LNCAP (cell line): ENCODE measurements around the gene PCDHB16.

Experiments used
- TF ChIP-seq, protein P1 (sequence below): fragments of 450-650 bp; IDR thresholded peaks from 2 replicates; pipeline ENCODE4 v1.5.1; 2017; ENCODE audit warnings: mild to moderate bottlenecking

PCDHB16 gene

DNA sequence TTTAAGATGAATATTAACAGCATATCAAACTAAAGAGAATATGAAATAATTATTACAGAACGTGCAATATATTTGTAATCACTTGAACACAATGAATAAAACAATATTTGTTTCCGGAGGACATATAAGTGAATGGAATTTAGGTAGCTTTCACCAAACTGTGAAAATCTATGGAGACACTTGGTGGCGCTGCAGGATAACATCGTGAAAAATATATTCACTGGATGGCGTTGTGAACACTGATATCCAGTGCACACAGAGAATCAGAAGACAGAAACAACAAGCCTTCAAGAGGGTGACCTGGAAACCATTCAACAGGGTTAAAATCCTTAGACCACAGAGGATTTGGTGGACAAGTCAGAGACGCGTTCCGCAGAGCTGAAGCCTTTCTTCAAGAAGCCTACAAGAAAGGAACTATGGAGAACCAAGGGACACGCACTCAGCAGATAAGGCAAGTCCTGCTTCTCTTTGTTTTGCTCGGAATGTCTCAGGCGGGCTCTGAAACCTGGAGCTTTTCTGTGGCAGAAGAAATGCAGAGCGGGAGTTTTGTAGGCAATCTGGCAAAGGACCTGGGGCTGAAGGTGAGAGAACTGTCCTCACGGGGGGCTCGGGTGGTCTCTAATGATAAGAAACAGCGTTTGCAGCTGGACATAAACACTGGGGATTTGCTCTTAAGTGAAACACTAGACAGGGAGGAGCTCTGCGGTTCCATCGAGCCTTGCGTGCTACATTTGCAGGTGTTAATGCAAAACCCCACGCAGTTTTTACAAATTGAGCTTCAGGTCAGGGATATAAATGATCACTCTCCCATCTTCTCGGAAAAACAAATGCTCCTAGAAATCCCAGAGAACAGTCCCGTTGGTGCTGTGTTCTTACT is 17.4 kb downstream of the PCDHB16 start, which contains the start of gene PCDHB11:
Gene PCDHB11, plus strand, starts transcription at position 269 of the 877 bp plus-strand sequence. Its CDS starts 148 bp downstream, at position 417.
- TF ChIP-seq, protein P1, sequence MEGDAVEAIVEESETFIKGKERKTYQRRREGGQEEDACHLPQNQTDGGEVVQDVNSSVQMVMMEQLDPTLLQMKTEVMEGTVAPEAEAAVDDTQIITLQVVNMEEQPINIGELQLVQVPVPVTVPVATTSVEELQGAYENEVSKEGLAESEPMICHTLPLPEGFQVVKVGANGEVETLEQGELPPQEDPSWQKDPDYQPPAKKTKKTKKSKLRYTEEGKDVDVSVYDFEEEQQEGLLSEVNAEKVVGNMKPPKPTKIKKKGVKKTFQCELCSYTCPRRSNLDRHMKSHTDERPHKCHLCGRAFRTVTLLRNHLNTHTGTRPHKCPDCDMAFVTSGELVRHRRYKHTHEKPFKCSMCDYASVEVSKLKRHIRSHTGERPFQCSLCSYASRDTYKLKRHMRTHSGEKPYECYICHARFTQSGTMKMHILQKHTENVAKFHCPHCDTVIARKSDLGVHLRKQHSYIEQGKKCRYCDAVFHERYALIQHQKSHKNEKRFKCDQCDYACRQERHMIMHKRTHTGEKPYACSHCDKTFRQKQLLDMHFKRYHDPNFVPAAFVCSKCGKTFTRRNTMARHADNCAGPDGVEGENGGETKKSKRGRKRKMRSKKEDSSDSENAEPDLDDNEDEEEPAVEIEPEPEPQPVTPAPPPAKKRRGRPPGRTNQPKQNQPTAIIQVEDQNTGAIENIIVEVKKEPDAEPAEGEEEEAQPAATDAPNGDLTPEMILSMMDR: peak; percentile 64

DNA sequence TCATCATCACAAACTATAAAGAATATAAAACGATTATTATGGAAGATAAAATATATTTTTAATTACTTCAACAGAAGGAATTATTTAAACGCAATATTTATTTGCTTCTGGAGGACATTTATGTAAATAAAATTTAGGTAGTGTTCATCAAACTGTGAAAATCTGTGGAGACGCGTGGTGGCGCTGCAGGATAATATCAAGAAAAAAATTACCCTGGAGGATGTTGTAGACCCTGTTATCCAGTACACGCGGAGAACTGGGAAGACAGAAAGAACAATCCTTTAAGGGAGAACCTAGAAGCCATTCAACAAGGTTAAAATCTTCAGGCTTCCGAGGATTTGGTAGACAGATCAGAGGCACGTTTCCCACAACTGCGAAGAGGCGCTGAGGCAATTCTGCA is 26.3 kb downstream of the PCDHB16 start, which contains the start of gene PCDHB12:
Gene PCDHB12, plus strand, starts transcription at position 242 of the 400 bp plus-strand sequence. CDS start 189 bp downstream, outside the sequence.
- TF ChIP-seq, protein P1: peak; percentile 61

DNA sequence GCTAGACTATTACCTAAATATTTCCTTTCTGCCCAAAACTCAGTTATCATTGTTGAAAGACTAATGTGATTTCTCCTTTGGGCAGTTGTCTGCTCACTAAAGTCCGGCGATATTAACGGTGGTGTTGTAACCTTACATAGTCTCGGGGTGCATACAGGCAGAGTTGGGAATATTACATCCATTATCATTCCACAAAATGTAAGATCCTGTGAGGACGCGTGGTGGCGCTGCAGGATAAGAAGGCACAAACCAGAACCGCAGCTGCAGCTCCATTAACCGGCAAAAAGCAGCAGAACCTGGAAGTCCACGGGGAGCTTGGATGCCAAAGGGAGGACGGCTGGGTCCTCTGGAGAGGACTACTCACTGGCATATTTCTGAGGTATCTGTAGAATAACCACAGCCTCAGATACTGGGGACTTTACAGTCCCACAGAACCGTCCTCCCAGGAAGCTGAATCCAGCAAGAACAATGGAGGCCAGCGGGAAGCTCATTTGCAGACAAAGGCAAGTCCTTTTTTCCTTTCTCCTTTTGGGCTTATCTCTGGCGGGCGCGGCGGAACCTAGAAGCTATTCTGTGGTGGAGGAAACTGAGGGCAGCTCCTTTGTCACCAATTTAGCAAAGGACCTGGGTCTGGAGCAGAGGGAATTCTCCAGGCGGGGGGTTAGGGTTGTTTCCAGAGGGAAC is 31.6 kb downstream of the PCDHB16 start, which contains the start of gene PCDHB13:
Gene PCDHB13, plus strand, starts transcription at position 264 of the 684 bp plus-strand sequence. Its CDS starts 205 bp downstream, at position 469.
- TF ChIP-seq, protein P1: peak; percentile 57

DNA sequence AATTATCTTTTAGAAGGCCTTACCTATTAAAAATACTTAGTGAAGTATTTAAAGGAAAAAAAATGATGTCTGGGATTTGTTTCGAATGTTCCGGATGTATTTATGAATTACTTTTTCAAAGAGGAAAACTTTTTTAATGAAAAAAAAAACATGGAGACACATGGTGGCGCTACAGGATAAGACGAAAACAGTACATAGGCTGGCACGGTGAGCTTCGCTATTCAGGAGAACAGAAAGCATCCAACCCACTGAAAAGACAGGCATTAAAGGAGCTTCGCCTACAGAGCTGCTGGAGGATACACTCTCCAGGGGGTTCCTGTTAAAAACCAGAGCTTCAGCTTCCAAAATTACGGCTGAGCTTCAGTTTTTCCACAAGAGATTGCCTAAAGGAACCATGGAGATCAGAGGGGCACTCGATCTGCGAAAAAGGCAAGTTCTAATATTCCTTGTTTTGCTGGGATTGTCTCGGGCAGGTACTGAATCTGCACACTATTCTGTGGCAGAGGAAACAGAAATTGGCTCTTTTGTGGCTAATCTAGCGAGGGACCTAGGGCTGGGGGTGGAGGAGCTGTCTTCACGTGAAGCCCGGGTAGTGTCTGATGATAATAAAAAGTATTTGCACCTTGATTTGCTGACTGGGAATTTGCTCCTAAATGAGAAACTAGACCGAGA is 41.1 kb downstream of the PCDHB16 start, which contains the start of gene PCDHB14:
Gene PCDHB14, plus strand, starts transcription at position 232 of the 672 bp plus-strand sequence. Its CDS starts 163 bp downstream, at position 395.
- TF ChIP-seq, protein P1: peak; percentile 42; the same call in 1 of the 2 replicates

DNA sequence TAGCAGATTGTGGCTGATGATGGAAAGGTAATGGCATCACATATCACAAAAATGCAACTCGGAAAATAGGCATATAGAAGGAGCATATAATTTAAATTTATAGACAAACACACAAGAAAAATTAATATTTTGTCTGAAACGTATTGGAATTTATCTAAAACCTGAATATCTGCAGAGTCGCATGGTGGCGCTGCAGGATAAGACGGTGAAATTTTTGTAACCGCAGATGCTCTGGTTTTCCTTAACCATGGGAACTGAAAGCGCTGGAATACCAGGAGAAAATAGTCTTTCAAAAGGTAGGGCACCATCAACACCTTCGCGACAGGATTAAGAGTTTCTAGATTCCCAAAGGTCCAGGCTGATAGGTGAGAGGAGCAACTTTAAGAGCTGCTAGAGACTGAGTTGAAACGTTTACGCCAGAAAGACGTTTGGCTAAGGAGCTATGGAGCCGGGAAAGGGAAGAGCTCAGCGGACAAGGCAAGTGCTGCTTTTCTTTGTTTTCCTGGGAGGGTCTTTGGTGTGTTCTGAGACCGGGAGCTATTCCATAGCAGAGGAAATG is 52.0 kb downstream of the PCDHB16 start:
- TF ChIP-seq, protein P1: peak; percentile 60; the same call in 1 of the 2 replicates
